Loucy (cell line): ENCODE results near the gene IL20RA.

Source experiments
- CTCF ChIP-seq: fragments of 200-600 bp; sonication (generic); conservative IDR thresholded peaks from 2 replicates; pipeline ENCODE4 v1.5.1; 2014; ENCODE audit warnings: mild to moderate bottlenecking, antibody characterized with exemption, low read length
- EZH2phosphoT487 ChIP-seq: fragments of 200-600 bp; IDR thresholded peaks from 2 replicates; pipeline ENCODE4 v1.6.1; 2018; ENCODE audit warnings: antibody characterized with exemption, mild to moderate bottlenecking, moderate library complexity, borderline replicate concordance

- no peak for TF ChIP-seq CTCF
- no peak for TF ChIP-seq EZH2phosphoT487
Measured at GRCh38 chr6:137092018-137092417, 47.3 kb upstream of the IL20RA start.
